RKO (cell line): Measurements from ENCODE around the gene CST5.
"Not testable (repeated sequence)": the region's sequence is repeated elsewhere in the genome, so short reads cannot be mapped to it uniquely, and the experiment has no call there.

Experiments
- DNase-seq: peaks from one replicate; pipeline ENCODE4 v3.0.0-alpha.2; 2016; ENCODE audit warnings: low spot score

CST5 gene

DNA sequence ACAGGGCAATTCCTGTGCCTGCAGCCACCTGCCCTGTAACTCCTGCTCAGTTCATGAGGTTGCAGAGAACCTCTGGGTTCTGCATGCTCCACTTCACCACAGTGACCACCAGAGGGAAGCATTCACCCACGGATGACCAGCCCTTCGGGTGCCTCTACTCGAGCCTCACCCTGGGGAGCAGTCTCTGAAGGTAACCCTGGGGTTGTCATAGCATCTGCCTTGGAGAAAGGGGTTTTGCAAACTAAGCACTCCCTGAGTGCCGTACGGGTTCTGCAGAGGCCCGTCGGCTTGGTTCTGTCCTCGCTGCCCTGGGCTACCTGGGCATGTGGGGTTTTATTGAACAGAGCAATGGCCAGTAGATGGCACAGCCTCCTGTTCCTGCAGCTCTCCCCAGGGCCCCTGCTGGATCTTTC, 10.2 kb upstream of the CST5 start:
- DNase-seq: peak; percentile 55

DNA sequence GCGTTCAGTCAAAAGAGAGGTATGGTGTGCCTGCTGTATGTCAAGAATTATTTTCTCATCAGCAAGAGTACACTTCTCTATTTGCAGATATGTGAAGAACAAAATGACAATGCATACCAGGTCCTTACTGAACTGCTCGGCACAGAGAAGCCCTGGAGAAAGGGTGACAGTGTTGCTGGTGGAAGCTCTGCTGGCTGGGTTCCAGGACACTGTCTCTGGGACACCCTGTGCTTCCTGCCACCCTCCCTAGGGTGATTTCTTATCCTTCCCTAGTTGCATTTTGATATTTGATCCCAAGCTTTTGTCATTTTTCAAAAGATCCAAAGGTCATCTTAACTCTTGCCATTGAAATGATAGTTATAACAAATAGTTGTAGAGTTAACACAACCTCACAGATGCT, 8.3 kb upstream of the CST5 start:
- no peak for DNase-seq

DNA sequence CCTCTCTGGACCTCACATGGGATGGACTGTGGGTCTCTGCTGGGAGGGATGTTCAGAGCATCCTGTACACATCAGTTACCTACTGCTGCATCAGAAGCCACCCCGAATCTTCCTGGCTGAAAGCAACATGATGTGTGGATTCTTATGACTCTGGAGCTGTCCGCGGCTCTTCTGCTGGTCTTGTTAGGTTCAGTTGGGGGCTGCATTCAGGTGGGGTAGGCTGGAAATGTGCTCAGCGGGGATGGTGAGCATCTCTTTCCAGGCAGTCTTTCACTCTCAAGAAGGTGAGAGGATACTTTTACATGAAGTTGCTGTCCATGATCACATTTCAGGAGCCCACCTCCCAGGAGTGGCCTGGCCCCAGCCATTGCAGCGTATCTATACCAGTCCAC, 5.2 kb upstream of the CST5 start:
- no peak for DNase-seq

DNA sequence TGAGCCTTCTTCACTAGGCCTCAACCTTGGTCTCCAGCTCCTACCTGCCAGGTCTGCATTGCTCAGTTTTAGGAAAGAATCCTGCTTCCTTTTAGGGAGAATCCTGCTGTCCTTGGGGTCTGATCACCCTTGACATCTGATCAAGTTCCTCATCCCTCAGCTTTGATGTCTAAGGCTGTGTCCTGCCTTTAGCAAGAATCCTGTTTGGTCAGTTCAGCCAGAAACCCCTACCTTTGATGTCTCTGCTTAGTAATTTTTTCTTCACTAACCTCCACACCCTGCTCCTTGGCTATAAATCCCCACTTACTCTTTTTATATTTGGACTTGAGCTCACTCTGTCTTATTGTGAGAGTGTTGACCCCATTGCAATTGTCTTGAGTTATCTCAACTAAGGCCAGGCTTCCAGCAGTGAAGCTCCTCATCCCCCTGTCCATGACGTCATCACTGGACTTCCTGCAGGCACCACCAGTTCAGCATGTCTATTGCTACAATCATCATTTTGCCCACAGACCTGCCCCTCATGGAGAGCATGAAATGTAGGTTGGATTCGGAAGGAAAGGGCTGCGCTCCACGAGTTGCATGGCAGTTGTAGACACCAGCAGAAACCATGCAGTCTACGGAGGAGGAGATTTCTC, 4.7 kb upstream of the CST5 start:
- no peak for DNase-seq

DNA sequence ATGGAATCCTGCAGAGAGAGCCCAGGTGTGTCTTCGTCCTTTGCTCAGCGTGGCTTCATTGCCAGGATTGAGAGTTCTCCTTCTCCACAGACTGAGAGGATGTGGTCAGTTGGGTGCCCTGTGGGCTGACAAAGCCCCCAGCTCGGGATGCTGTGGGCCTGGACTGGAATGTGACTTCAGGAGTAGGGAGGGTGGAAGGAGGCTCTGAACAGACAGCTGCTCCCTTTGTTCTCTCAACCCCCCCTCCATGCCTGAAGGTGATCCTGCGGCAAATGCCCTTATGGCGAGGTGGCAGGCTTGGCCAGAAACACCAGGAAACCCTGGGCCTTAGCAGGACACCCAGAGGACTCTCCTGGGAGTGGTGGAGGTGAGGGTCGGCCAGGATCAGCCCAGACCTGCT, 1.8 kb upstream of the CST5 start:
- no peak for DNase-seq

DNA sequence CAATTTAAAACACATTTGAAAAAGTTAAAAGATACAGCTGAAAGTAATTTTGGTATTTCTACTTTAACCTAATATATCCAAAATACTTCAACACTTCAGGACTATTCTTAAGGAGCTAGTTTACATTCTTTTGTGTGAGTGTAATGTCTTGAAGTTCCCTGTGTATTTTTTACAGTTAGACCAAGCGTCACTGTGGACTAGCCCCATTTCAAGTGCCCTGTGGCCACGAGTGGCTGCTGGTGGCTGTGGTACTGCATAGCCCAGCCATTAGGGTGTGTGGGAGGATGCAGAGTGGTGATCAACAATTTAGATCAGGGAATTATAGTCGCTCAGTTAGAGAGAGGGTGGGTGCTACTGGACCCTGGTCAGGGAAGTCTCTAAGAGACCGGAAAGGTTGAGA, 869 bp upstream of the CST5 start:
- DNase-seq: no peak

DNA sequence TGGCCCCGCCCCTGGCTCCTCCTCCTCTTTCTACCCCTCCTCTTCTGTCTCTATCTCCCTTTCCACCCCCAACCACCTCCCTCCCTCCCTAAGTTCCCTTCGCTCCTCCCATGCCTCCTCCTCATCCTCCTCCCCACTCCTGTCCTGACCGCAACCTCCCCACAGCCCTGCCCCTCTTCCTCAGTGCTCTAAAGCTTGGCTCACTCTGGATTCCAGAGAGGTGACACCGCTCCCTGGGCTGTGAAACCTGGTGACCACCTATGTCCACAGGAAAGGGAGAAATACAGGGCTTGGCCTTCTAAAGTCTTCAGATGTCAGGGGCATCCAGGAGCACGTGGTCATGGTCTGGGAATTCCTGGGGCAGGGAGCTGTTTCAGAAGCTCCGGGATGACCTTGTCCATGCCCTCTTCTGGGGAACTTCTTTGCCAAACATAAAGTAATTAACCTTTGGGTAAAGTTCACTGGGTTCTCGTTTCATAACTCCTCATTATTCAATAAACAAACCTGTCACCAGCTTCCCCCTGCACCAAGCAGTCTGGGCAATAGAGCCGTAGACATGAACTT, 345 bp upstream of the CST5 start:
- DNase-seq: no peak

DNA sequence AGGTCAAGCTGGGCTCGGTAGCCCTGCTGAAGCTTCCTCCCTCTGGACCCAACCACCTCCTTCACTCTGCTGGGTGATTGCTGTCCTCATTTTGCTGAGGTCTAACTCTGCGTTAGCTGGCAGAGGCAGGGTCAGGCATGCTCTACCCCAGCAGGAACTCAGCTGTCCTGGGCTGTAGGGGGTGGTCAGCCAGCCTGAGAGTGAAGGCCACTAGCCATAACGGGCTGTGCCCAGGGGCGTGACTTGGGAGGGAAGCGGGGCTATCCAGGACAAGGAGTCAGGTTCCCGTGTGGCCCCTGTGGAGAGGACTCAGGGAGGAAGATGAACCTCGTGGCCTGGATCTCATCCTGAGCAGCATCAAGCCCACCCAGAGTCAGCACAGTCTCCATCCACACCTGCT, 761 bp downstream of the CST5 start:
- no peak for DNase-seq

DNA sequence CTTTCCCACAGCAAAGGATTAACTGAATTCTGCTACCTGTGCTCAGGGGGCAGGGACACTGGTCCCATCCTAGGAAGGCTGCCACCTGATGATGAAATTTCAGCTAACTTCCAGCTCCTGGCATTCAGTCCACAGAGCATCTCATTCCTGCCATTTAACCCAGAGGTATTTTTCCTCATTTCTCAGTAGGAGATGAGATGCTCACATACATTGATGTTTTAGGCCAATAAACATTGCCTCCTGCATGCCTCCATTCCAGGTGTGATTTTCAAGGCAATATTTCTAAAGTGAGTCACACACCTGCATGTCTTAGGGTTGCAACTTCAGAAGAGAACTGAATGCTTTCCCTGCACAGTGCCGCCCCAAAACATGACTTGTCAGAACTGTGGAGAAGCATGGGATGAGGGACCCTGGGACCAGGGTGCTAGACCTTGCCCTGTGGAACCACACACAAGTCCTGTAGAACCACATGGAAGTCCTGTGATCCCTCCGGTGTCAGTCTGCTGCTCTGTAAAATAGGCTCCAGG, 1.5 kb downstream of the CST5 start:
- DNase-seq: not testable (repeated sequence)

DNA sequence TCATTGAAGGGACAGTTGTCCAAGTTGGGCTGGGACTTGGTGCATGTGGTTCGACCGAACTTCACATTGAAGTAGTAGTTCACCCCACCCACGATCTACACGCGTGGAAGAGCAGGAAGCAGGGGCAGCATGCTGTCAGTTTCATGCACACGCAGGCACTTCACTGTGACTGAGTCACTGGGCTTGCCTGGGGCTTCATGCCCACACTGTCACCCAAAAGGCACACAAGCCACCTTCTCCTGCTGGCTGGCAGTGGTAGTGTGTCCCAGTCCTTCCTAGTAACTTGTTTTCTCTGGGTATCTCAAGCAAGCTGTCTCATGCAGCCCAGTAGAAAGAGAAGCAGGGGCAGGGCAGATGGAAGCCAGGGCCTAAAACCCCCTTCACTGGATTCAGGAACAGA, 2.0 kb downstream of the CST5 start:
- no peak for DNase-seq

DNA sequence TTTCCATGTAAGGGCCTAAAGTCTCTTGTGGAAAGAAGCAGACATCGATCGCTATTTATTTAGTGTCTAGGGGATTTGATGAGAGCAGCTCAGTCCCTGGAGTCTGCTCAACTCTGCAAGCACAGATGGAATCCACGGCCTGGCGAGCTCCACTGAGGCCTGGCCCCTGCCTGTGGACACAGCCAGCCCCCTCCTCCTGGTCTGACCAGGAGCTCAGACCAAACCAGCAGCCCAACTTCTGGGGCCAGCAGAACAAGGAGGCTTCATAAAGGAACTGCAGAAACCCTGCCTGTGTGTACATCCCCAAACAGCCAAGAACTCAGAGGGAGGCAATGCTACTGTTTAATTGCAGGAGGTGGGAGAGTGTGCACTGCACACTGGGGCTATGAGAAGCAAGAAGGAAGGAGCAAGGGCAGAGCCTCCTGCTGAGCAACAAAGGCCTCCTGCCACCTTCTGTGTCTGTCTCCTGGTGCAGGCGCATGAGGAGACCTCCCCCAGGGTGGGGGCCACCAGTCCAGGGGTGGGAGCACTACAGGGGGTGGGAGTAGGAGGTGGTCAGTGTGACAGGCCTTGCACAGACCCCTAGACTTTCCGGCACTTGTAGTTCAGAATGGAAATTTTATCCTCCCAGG, 3.8 kb downstream of the CST5 start:
- no peak for DNase-seq

DNA sequence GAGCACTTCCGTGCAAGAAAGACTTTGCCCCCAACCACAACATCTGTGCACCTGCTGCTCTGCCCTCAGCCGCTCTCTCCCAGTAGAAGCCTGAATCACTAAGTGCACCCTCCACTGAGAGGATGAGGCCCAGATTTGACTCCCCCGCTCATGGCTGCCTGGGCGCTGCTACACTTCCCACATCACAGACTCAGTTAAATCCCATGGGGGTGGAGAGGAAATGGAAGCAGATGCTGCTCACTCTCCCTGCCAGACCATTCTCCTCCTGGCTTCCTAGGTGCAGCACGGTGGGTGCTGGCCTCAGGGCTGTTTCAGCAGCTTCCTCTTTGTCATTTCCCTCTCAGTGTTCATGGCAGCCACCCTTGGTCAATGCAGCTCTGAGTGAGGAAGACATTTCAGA, 4.8 kb downstream of the CST5 start:
- no peak for DNase-seq

DNA sequence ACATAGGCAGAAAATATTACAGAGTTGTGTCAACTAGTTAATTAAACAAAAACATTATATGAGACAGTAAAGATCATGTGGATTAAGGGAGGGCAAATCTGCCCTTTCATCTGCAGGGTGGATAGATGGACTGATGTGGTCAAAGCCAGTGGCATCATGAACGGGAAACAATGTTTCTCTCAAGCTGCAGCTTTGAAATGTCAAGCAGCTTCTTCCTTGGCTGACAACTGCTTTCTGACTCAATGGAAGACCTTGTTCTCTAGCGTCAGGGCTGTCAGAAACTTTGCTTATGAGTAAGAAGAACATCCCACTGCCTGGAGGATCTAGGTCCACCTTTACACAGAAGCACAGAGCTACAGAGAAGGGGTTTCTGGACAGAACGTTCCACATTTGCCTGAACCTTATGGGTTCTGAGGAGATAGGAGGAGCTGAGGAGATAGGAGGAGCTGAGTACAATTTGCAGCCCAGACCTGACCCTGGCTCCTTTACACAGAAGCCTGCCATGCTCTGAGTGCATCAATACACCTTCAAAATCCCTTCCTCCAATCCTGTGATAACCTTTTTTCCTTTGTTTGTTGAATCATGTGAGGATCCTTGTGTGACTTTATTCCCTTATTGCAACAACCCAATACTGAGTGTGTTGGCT, 6.1 kb downstream of the CST5 start:
- no peak for DNase-seq

DNA sequence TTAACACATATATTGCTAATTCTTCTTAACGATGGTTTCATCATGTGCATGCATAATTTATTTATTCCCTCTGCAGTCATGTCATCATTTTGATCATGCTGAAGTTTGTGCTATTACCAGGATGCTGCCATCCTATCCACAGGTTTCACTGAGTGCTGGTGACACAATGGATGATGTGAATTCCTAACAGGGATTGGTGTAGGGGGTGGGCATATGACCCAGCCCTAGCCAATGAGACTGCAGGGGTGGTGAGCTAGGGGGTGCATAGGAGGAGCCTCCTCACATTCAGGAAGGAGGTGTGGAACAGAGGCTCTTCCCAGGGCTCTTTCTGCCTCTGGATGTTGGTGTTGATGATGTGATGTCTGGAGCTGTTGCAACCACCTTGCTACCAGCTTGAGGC, 7.5 kb downstream of the CST5 start:
- DNase-seq: no peak

DNA sequence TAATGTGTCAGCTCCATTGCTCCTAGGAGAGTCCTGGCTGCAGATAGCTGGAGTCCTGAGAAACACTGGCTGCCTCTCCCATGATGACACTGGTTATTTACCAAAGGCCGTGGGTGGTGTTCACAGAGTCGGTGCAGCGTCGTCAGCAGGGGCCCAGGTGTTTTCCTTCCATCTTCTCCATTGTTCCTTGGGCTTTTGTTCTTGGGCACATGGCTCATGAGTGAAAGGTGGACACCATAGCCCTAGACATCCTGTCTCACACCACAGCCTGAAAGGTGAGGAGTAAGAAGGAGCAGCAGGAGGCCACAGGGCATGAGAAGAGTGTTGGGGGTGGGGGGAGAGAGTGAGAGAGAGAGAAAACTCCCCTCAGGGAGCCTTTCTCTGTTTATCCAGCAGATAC, 9.1 kb downstream of the CST5 start:
- no peak for DNase-seq

DNA sequence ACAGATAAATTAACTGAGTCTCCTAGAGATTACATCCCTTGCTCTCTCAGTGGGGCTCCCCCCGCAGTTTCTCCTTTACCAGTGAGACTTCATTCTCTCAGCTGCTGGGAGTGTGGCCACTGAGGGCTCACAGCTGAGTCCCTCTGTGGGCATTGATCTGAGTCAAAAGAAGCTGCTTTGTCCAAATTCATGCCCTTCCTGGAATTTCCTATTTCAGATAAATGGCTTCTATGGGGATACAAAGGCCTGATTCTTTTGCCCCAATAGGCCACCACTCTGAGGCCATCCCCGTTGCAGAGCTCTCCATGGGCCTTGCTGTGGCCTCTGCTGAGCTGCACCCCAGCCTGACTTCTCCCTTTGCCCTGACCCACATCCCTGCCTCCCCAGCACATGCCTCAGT, 10.0 kb downstream of the CST5 start:
- DNase-seq: no peak

DNA sequence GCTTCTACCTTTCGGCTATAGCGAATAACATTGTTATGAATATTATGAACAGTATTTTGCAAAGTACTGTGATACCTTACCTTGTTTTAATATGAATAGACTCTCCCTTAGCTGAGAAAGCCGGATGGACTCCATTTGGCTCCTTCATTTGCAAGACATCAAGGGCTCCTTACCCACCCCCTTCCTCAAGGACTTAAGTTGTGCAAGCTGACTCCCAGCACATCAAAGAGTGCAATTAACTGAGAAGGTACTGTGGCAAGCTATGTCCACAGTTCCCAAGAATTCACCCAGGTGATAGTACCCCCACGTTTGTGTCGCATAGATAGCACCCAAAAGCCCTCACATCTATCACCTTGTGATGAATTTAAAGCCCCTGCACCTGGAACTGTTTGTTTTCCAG, 11.2 kb downstream of the CST5 start:
- DNase-seq: no peak

DNA sequence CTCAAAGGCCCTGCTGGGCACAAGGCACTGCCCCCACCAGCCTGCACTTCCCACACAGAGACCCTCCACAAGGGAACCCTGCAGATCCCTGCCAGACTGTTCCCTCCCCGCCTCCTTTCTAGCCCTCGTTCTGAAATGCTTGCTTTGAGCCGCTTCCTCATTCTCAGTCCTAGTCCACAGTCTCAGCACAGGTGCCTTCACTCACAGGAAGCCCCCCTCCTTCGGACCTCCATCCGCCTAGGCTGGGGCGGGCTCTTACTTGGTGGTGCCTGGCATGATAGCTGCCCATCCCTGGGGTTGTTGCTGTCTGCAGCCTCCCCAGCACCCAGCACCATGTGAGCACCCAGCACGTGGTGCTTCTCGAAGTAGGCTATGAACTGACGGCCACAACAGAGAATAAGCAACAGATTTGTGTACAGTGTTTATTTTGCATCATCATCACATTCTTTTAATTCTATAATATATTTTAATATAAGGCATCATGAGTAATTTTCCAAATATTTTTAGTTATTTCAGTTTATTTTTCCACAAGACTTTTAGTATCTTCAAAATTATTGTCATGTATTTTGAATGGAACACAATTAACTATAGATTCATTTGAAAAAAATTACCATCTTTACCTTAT, 12.3 kb downstream of the CST5 start:
- no peak for DNase-seq

DNA sequence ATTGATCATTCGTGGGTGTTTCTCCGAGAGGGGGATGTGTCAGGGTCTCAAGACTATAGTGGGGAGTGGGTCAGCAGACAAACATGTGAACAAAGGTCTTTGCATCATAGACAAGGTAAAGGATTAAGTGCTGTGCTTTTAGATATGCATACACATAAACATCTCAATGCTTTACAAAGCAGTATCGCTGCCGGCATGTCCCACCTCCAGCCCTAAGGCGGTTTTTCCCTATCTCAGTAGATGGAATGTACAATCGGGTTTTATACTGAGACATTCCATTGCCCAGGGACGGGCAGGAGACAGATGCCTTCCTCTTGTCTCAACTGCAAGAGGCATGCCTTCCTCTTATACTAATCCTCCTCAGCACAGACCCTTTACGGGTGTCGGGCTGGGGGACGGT, 18.8 kb downstream of the CST5 start:
- not testable (repeated sequence) for DNase-seq

DNA sequence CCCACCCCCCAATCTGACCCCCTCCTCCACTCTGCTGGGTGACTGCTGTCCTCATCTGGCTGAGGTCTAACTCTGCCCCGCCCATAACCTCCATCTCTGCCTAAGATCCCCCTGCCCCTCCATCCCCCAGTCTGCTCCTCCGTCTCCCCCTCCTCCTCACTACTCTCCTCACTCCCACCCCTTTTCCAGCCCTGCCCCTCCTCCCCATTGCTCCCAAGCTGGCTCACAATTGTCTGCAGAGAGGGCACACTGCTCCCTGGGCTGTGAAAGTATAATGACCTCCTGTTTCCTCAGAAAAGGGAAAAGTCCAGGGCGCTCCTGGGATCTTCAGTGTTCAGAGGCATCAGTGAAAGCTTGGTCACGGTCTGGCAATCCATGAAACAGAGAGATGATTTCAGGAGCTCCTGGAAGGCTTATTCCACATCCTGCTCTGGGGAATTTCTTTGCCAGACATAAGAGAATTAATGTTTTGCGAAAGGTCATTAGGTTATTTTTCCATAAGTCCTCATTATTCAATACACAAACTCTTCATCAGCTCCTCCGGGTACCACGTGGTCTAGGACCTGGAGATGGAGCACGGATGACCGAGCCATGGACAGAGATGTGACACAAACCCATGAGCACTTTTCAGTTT, 21.5 kb downstream of the CST5 start:
- DNase-seq: no peak

DNA sequence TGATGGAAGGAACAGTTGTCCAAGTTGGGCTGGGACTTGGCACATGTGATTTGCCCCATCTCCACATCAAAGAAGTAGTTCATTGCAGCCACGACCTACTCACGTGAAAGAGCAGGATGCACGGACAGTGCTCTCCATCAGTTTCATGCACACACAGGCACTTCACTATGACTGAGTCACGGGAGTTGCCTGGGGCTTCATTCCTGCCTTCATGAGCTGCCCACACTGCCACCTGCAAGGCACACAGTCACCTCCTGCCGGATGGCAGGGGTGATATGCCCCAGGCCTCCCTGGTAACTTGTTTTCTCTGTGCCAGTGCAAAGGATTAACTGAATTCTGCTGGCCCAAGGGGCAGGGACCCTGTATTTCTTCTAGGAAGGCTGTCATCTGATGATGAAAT, 22.8 kb downstream of the CST5 start:
- no peak for DNase-seq

DNA sequence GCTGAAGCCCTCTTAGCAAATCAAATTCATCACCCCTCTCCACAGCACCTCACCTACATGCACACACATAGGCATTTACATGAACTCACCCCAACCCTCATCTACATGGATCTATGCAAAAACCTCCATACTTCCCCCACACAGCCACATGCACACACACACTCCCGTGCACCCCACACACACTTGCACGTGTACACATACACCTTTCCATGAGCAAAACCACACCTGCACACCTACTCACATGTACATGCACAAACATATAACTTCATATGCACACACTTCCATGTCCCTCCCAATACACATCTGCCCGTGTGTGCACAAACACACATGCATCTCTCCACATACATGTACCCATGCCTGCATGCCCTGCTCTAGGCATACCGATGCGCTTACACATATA, 23.3 kb downstream of the CST5 start:
- no peak for DNase-seq
